PC-3 (cell line): ENCODE results near the gene TRMO.

Source experiments
- CTCF ChIP-seq: fragments of 300-600 bp; sonication (generic); conservative IDR thresholded peaks from 2 replicates; pipeline ENCODE4 v1.5.1; 2017; ENCODE audit warnings: antibody characterized with exemption, low read depth, mild to moderate bottlenecking, low read length
- EZH2phosphoT487 ChIP-seq: fragments of 300-600 bp; sonication (generic); IDR thresholded peaks from 2 replicates; pipeline ENCODE4 v1.6.1; 2018; ENCODE audit warnings: mild to moderate bottlenecking, antibody characterized with exemption, low read length, borderline replicate concordance

- no peak for TF ChIP-seq CTCF
- no peak for TF ChIP-seq EZH2phosphoT487
Observed at GRCh38 chr9:97940741-97941140, 18.4 kb upstream of the TRMO start.
